Spleen (tissue), 11 donors: ENCODE measurements around the gene TFF1. TPM values are rescaled to one million over a fixed set of nuclear protein-coding genes. Genes with fewer than 3 reads are reported as not detected.
A peak's percentile ranks its signal among the peaks of the same experiment; 100 is the strongest.

Source experiments
- DNase-seq: peaks from one replicate; pipeline ENCODE4 v3.0.0-alpha.2; 2020
- H3K27ac ChIP-seq, 8 donors: fragments of 200-600 bp; sonication (generic) in 7 of 8; 1 replicate in 4 of 8; 2 replicates in 4 of 8; pipeline versions ENCODE4 v1.5.0 to v1.8.0; 2016 to 2021; ENCODE audit warnings: inconsistent platforms in 4 of 8, mild to moderate bottlenecking in 4 of 8, moderate library complexity in 1 of 8
- H3K27me3 ChIP-seq, 7 donors: fragments of 200-600 bp; sonication (generic) in 6 of 7; replicated peaks in 1 of 7; 1 replicate in 4 of 7; 2 replicates in 3 of 7; pipeline versions ENCODE4 v1.5.0 to v1.8.0; 2016 to 2021; ENCODE audit warnings: inconsistent platforms in 3 of 7, mild to moderate bottlenecking in 1 of 7
- H3K36me3 ChIP-seq, 6 donors: fragments of 200-600 bp; sonication (generic) in 5 of 6; 1 replicate in 4 of 6; 2 replicates in 2 of 6; pipeline versions ENCODE4 v1.5.0 to v1.8.0; 2016 to 2021; ENCODE audit warnings: inconsistent platforms in 2 of 6
- H3K4me1 ChIP-seq, 6 donors: fragments of 200-600 bp; sonication (generic) in 5 of 6; 1 replicate in 3 of 6; 2 replicates in 3 of 6; pipeline versions ENCODE4 v1.5.0 to v1.8.0; 2016 to 2021; ENCODE audit warnings: inconsistent platforms in 3 of 6
- H3K4me3 ChIP-seq, 8 donors: fragments of 200-600 bp; sonication (generic) in 7 of 8; 1 replicate in 4 of 8; 2 replicates in 4 of 8; pipeline versions ENCODE4 v1.5.0 to v1.8.0; 2016 to 2021; ENCODE audit warnings: inconsistent platforms in 4 of 8, mild to moderate bottlenecking in 4 of 8, moderate library complexity in 2 of 8
- H3K9me3 ChIP-seq, 8 donors: fragments of 200-600 bp; sonication (generic) in 7 of 8; 1 replicate in 4 of 8; 2 replicates in 4 of 8; pipeline versions ENCODE4 v1.5.0 to v1.8.0; 2016 to 2021; ENCODE audit warnings: inconsistent platforms in 4 of 8
- CTCF ChIP-seq, 11 experiments: fragments of 200-600 bp in 7 of 11; fragments of 450-650 bp in 4 of 11; sonication (generic) in 4 of 11; IDR thresholded peaks in 8 of 11; conservative IDR thresholded peaks in 3 of 11; 1 replicate in 7 of 11; 2 replicates in 4 of 11; pipeline versions ENCODE4 v1.4.0 to v1.8.0; 2016 to 2021; ENCODE audit warnings: antibody characterized with exemption in 11 of 11, inconsistent platforms in 4 of 11, mild to moderate bottlenecking in 1 of 11
- POLR2A ChIP-seq, 3 donors: fragments of 450-650 bp; IDR thresholded peaks; one replicate each; pipeline ENCODE4 v1.5.1; 2017; ENCODE audit warnings: antibody characterized with exemption in 3 of 3, mild to moderate bottlenecking in 1 of 3
- POLR2AphosphoS5 ChIP-seq, 3 donors: sonication (generic); formaldehyde crosslinking; IDR thresholded peaks; one replicate each; pipeline ENCODE4 v1.5.1; 2017; ENCODE audit warnings: antibody characterized with exemption in 3 of 3
- WGBS, 5 donors: extraction: QIAGEN DNeasy Blood & Tissue Kit in 3 of 5; methylation state at CpG; one replicate each; pipeline versions ENCODE4 v1.1.5 to v1.1.7; 2013 to 2018; 5-methylcytosine and 5-hydroxymethylcytosine counted together
- intact Hi-C: fragments of 100-400 bp; cut with DNase I; formaldehyde crosslinking; loops from one replicate; pipeline ENCODE4 v1.15.0; 2023; ENCODE audit warnings: low total_unique reads
- polyA plus RNA-seq, 3 donors: library from polyadenylated mRNA; stranded (reverse); fragments of 200-250 nt; gene quantifications; one replicate each; pipeline ENCODE4 v1.2.1, GENCODE V29; 2013
- total RNA-seq, 7 donors: library from RNA; depleted of rRNA in 3 of 7; stranded (reverse); fragments of >200 nt in 3 of 7; fragmentation: NEBNext Ultra II Directional in 4 of 7; extraction: Animal tissue kit (Norgen Biotek cat#: 25700) in 4 of 7; gene quantifications; one replicate each; pipeline versions ENCODE4 v1.1.0 to v1.2.1, GENCODE V29; 2016 to 2021
- donor health status: healthy with polysubstance abuse.
- donor health status: DM: no; HTN: no; CAD: no; lungs with moderate emphysema.
- donor health status: DM: no; HTN: no; CAD: no.
- donor health status: Bipolar disorder and iron deficiency.
- donor health status: healthy.
- donor health status: DM: no; HTN: no; CAD: no.
- donor health status: DM: yes; HTN: yes; CAD: no.

TFF1 gene
- total and polyA plus RNA-seq, 10 donors: not detected

- Histone ChIP-seq H3K27me3 (peaks cover 0 to 25% (median 0%) of the 10 kb centered on the region in 7 donors), H3K9me3 (no peaks in the 10 kb centered on the region), H3K27ac (no peak overlapping the region), H3K36me3 (no peaks in the 10 kb centered on the region), H3K4me3 (no peak overlapping the region), H3K4me1 (peaks cover 0 to under 1% (median 0%) of the 10 kb centered on the region in 6 donors)
- intact Hi-C loops: no loop called here
- WGBS, 5 donors: 79 to 94% (median 85%) methylated on average over 6 of the region's 6 CpGs
- DNase-seq: peak; percentile 30
- TF ChIP-seq CTCF (IDR thresholded peaks at IDR 0.05 in 8 of 11, conservative IDR thresholded peaks at IDR 0.05 in 3 of 11) (no peak), POLR2AphosphoS5 (IDR thresholded peaks at IDR 0.05) (no peak), POLR2A (IDR thresholded peaks at IDR 0.05) (no peak)
Measured at GRCh38 chr21:42343556-42343955, 22.8 kb downstream of the TFF1 start.

- DNase-seq: peak; percentile 14
- intact Hi-C loops: no loop called here
- WGBS, 5 donors: 79 to 89% (median 88%) methylated on average over 10 of the region's 10 CpGs
- Histone ChIP-seq H3K36me3 (no peaks in the 10 kb centered on the region), H3K27me3 (peaks cover 0 to 25% (median 0%) of the 10 kb centered on the region in 7 donors), H3K9me3 (no peaks in the 10 kb centered on the region), H3K4me1 (peaks cover 0 to 5% (median 3%) of the 10 kb centered on the region in 6 donors), H3K4me3 (no peak overlapping the region), H3K27ac (no peak overlapping the region)
- TF ChIP-seq CTCF (IDR thresholded peaks at IDR 0.05 in 8 of 11, conservative IDR thresholded peaks at IDR 0.05 in 3 of 11): no peak
- no peak for TF ChIP-seq POLR2A (IDR thresholded peaks at IDR 0.05)
- TF ChIP-seq POLR2AphosphoS5 (IDR thresholded peaks at IDR 0.05): no peak
Measured at GRCh38 chr21:42343101-42343500, 23.2 kb downstream of the TFF1 start.

GRCh38 chr21:42341776-42342542 lies 24.4 kb downstream of the TFF1 start:
- WGBS, 5 donors: 92 to 96% (median 93%) methylated on average over 15 of the region's 15 CpGs
- DNase-seq: peak; percentile 14
- peaks cover 0 to 16% (median 0%) of the 10 kb centered on the region in 7 donors for H3K27me3 ChIP-seq
- peaks cover 0 to 14% (median 9%) of the 10 kb centered on the region in 6 donors for H3K4me1 ChIP-seq
- H3K36me3 ChIP-seq: no peaks in the 10 kb centered on the region
- intact Hi-C loops: no loop called here
- no peaks in the 10 kb centered on the region for H3K9me3 ChIP-seq
- no peak overlapping the region for H3K4me3 ChIP-seq
- no peak overlapping the region for H3K27ac ChIP-seq
- TF ChIP-seq POLR2A (IDR thresholded peaks at IDR 0.05) (no peak), POLR2AphosphoS5 (IDR thresholded peaks at IDR 0.05) (no peak), CTCF (IDR thresholded peaks at IDR 0.05 in 8 of 11, conservative IDR thresholded peaks at IDR 0.05 in 3 of 11) (no peak)

- no peak for TF ChIP-seq POLR2AphosphoS5 (IDR thresholded peaks at IDR 0.05)
- no peak for TF ChIP-seq POLR2A (IDR thresholded peaks at IDR 0.05)
- no peak for TF ChIP-seq CTCF (IDR thresholded peaks at IDR 0.05 in 8 of 11, conservative IDR thresholded peaks at IDR 0.05 in 3 of 11)
- Histone ChIP-seq H3K36me3 (no peaks in the 10 kb centered on the region), H3K27me3 (peaks cover 0 to 6% (median 0%) of the 10 kb centered on the region in 7 donors), H3K27ac (no peak overlapping the region), H3K9me3 (no peaks in the 10 kb centered on the region), H3K4me3 (no peak overlapping the region), H3K4me1 (peaks cover 0 to 14% (median 9%) of the 10 kb centered on the region in 6 donors)
- DNase-seq: peak; percentile 34
- intact Hi-C loops: no loop called here
- 83 to 90% (median 88%) methylated on average over 24 of the region's 24 CpGs for WGBS, 5 donors
Measured at GRCh38 chr21:42340187-42341050, 25.9 kb downstream of the TFF1 start.
